Liver (tissue), 2 donors: ENCODE data around the gene HOXA5.

Experiments
- YY1 ChIP-seq: IDR thresholded peaks from 2 replicates; pipeline ENCODE4 v1.6.1; 2016; ENCODE audit warnings: antibody characterized with exemption, mild to moderate bottlenecking
- TF ChIP-seq, protein P1 (sequence below): IDR thresholded peaks from 2 replicates; pipeline ENCODE4 v1.6.1; 2016; ENCODE audit warnings: antibody characterized with exemption
- TF ChIP-seq, protein P2 (sequence below): IDR thresholded peaks from 2 replicates; pipeline ENCODE4 v1.6.1; 2016; ENCODE audit warnings: antibody characterized with exemption
- TF ChIP-seq, protein P3 (sequence below): fragments of 150-350 bp; IDR thresholded peaks from 2 replicates; pipeline ENCODE4 v1.5.1; 2017; ENCODE audit warnings: improper control_type of control experiment, low read depth, low read length; ENCODE audit not compliant: missing input control
- donor health status: healthy.

DNA sequence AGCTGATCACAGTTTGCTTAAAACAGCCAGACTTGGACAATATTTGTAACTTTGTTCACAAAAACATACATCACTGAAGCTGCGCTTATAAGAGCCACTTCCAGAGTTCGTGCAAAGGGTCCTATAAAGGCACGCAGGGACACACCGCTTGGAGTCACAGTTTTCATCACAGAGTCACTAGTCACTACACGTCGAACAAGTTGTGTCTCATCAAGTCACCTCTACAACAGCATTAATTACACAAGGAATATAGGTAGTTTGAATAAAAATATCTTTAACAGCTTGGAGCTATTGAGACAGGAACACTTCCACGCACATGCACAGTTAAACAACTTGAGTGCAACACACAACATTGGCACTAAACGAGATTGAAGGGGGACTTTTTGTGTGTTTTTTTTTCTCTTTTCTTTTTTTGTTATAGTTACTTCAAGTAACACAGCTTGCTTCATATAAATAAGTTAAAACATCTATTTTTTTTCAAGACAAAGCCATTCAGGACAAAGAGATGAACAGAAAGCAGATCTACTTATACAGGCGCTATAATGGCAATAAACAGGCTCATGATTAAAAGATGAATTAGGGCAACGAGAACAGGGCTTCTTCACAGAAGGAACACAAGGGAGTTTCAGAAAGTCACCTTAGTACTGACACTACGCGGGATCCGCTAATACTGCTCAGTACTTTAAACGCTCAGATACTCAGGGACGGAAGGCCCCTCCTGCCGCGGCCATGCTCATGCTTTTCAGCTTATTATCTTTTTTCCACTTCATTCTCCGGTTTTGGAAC lies 2.2 kb downstream of the HOXA5 start:
- no peak for TF ChIP-seq YY1
- TF ChIP-seq, protein P1, sequence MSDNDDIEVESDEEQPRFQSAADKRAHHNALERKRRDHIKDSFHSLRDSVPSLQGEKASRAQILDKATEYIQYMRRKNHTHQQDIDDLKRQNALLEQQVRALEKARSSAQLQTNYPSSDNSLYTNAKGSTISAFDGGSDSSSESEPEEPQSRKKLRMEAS: no peak
- TF ChIP-seq, protein P2, sequence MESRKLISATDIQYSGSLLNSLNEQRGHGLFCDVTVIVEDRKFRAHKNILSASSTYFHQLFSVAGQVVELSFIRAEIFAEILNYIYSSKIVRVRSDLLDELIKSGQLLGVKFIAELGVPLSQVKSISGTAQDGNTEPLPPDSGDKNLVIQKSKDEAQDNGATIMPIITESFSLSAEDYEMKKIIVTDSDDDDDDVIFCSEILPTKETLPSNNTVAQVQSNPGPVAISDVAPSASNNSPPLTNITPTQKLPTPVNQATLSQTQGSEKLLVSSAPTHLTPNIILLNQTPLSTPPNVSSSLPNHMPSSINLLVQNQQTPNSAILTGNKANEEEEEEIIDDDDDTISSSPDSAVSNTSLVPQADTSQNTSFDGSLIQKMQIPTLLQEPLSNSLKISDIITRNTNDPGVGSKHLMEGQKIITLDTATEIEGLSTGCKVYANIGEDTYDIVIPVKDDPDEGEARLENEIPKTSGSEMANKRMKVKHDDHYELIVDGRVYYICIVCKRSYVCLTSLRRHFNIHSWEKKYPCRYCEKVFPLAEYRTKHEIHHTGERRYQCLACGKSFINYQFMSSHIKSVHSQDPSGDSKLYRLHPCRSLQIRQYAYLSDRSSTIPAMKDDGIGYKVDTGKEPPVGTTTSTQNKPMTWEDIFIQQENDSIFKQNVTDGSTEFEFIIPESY: no peak
- TF ChIP-seq, protein P3, sequence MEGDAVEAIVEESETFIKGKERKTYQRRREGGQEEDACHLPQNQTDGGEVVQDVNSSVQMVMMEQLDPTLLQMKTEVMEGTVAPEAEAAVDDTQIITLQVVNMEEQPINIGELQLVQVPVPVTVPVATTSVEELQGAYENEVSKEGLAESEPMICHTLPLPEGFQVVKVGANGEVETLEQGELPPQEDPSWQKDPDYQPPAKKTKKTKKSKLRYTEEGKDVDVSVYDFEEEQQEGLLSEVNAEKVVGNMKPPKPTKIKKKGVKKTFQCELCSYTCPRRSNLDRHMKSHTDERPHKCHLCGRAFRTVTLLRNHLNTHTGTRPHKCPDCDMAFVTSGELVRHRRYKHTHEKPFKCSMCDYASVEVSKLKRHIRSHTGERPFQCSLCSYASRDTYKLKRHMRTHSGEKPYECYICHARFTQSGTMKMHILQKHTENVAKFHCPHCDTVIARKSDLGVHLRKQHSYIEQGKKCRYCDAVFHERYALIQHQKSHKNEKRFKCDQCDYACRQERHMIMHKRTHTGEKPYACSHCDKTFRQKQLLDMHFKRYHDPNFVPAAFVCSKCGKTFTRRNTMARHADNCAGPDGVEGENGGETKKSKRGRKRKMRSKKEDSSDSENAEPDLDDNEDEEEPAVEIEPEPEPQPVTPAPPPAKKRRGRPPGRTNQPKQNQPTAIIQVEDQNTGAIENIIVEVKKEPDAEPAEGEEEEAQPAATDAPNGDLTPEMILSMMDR: no peak
